ENCODE measurements around the gene NOD2.

NOD2 gene

DNA sequence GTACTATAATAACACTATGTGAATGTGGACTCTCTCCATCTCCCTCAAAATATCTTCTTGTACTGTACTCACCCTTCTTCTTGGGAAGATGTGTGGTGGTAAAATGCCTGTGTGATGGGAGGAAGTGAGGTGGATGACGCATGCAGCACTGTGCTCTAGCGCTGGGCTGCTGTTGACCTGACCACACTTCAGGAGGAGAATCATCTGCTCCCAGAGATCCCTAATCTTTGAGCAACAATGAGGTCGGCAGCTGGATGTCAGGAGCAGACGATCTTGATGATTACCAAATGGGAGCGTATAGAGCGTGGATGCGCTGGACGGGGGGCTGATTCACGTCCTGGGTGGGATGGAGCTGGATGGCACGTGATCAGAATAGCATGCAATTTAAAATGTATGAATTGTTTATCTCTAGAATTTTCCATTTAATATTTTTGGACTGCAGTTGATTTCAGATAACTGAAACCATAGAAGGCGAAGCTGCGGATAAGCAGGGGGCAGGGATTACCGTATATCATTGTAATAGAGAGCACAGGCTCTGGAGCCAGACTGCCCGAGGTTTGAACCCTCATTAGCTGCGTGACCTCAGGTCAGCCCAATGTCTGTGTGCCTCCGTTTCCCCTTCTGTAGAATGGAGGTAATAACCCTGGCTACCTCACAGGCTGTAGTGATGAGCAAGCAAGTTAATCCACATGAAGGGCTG lies 24.8 kb downstream of the NOD2 start:
- DNase-seq = no peak

GRCh38 chr16:50718761-50719400 lies 25.5 kb downstream of the NOD2 start:
- no peak for DNase-seq

DNA sequence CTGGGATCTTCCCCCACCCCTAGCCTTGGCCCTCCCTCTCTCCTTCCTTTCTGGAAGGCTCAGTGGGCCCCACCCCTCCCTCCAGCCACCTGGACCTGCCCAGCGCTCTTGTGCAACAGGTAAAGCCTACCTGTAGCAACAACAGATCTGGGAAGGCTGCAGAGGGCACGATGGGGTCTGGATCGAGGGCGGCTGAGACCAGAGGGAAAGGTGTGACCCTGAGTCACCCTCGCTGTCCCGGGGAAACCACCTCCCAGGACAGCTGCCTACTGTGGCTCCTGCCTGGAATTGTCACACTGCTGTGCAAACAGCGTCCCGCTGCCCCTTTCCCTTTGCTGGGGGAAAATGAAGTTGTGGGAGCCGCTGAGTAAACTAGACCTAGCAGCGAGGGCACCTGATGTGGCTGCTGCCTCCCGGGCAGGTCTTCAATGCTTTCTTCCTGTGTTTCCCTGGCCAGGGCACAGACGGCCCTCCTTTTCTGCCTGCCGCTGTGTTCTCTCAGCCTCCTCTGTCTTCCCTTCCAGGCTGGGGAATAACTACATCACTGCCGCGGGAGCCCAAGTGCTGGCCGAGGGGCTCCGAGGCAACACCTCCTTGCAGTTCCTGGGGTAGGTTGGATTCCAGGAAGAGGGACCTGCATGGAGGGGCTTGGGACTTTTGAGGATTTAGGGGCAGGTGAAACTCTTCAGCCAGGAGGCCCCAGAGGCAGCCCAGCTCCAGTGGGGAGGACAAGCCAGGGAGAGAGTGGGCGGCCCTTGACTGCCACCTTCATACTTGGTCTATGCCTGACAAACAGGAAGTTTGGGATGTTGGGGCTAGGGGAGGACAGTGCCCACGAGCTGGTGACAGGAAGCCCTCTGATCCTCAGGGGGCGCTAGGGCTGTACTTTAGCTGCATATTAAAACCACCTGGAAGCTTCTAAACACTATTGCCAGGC lies 26.3 kb downstream of the NOD2 start:
- DNase-seq = peak in 2 of 6 experiments; percentile 28 to 43

GRCh38 chr16:50721549-50722404 lies 28.4 kb downstream of the NOD2 start:
- DNase-seq = no peak

DNA sequence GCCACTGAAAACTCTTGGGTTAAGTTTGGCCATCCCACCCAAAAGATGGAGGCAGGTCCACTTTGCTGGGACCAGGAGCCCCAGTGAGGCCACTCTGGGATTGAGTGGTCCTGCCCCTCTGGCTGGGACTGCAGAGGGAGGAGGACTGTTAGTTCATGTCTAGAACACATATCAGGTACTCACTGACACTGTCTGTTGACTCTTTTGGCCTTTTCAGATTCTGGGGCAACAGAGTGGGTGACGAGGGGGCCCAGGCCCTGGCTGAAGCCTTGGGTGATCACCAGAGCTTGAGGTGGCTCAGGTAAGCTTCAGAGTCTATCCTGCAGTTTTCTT lies 29.0 kb downstream of the NOD2 start:
- no peak for DNase-seq

- no peak for DNase-seq
Measured at GRCh38 chr16:50722960-50723359, 29.6 kb downstream of the NOD2 start.

GRCh38 chr16:50724306-50724705 lies 30.9 kb downstream of the NOD2 start:
- DNase-seq = peak in 1 of 6 experiments; percentile 4

- peak in 3 of 6 experiments; percentile 18 to 52 (median 26) for DNase-seq
Measured at GRCh38 chr16:50731130-50731988, 38.0 kb downstream of the NOD2 start.

DNA sequence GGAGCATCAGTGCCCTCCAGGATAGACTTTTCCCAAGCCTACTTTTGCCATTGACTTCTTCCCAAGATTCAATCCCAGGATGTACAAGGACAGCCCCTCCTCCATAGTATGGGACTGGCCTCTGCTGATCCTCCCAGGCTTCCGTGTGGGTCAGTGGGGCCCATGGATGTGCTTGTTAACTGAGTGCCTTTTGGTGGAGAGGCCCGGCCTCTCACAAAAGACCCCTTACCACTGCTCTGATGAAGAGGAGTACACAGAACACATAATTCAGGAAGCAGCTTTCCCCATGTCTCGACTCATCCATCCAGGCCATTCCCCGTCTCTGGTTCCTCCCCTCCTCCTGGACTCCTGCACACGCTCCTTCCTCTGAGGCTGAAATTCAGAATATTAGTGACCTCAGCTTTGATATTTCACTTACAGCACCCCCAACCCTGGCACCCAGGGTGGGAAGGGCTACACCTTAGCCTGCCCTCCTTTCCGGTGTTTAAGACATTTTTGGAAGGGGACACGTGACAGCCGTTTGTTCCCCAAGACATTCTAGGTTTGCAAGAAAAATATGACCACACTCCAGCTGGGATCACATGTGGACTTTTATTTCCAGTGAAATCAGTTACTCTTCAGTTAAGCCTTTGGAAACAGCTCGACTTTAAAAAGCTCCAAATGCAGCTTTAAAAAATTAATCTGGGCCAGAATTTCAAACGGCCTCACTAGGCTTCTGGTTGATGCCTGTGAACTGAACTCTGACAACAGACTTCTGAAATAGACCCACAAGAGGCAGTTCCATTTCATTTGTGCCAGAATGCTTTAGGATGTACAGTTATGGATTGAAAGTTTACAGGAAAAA lies 38.8 kb downstream of the NOD2 start:
- no peak for DNase-seq

- no peak for DNase-seq
Measured at GRCh38 chr16:50733468-50733867, 40.1 kb downstream of the NOD2 start.

DNA sequence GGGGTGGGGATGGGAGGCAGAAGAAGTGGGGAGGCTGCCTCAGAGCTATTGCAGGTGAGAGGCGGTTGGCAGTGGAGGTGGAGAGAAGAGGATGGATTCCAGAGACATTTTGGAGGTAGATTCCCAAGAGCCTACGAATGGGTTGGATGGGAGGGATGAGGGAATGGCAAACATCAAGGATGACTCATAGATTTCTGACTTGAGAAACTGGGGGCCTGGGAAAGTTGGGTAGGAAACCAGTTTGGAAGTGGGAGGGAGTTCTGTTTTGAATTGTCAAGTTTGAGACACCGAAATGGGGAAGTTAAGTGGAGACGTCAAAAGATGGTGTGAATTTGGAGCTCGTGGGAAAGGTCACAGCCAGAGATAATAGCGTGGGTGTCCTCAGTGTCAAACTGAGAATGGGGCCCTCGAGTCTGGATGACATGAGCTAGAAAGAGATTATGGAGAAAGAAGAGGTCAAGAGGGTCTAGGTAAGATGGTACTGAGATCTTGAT lies 42.3 kb downstream of the NOD2 start:
- DNase-seq = no peak

- no peak for DNase-seq
Measured at GRCh38 chr16:50736448-50736847, 43.0 kb downstream of the NOD2 start.

DNA sequence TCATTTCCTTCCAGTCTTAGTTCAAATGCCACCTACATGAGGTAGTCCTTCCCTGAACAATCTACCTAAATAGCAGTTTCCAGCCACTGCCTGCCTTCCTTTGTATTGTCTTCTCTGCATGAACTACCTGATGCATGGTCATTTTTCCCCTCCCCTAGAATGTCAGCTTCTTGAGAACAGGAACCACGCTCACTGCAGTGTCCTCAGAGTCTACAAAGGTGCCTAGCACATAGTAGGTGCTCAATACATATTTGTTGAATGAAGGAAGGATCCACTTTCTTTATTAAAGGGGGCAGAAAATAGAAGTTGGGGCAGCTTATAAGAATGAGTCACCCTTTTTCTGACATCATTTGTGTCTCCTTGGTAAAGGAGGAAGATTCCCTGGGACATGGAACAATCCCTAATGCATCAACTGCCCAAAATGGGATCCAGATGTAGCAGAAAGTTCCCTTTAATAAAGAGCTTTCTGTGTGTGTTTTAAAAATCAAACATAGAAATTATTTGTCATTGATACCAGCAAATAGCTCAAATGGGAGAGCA lies 44.1 kb downstream of the NOD2 start:
- DNase-seq = no peak

GRCh38 chr16:50739031-50739430 lies 45.6 kb downstream of the NOD2 start:
- DNase-seq = no peak

- DNase-seq = no peak
Measured at GRCh38 chr16:50740736-50741135, 47.3 kb downstream of the NOD2 start.

- no peak for DNase-seq
Measured at GRCh38 chr16:50741225-50741780, 47.9 kb downstream of the NOD2 start.

DNA sequence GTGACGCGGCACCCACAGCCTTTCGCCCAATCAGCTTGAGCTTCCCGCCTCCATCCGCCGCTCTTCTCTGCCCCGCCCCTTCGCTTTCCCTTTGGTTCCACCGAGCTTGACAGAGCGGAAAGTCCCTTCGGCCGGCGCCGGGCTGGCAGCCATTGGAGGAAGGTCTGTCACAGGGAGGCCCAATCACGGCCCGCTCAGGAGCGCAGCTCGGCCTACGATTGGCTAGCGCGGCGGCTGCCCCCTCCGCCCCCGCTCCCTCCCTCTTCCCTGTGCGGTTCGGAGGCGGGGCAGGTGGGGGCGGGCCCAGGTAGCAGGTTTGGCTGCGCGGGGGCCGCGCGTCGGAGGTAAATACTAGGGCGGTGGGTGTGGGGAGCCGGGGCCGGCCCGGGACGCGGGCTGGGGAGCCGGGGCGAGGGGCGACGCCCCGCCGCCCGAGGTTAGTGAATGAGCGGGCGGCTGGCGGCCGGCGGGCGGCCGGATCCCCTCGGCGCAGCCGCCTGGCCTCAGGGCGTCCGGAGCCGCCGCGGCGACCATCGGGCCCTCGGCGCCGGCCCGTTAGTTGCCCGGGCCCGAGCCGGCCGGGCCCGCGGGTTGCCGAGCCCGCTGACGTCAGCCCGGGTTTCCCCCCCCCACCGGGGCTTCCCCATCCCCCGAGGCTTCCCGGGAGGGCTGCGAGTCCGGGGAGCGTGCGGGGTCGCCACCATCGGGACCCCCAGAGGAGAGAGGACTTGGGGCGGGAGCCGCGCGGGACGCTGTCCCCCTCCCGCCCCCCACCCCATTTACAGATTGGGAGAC lies 48.6 kb downstream of the NOD2 start, which contains the start of gene CYLD:
Gene CYLD (plus strand): TSS at position 306 of the 795 bp plus-strand sequence. CDS start 7,613 bp downstream, outside the sequence.
- peak; percentile 97 to 100 (median 100) for DNase-seq

- DNase-seq = peak in 5 of 6 experiments; percentile 46 to 67 (median 56)
Measured at GRCh38 chr16:50742576-50743200, 49.3 kb downstream of the NOD2 start.

Measured in stimulated activated naive CD4-positive, alpha-beta T cell (primary cell).